Body of pancreas (tissue), 4 donors: Measurements from ENCODE around the gene CRYBB2. TPM values are rescaled to one million over a fixed set of nuclear protein-coding genes. Genes with fewer than 3 reads are reported as not detected.
"Not testable (repeated sequence)": the region's sequence is repeated elsewhere in the genome, so short reads cannot be mapped to it uniquely, and the experiment has no call there.

Experiments
- ATAC-seq: fragments of 150-250 bp; one replicate; pipeline ENCODE4 v1.9.1; 2016
- DNase-seq, 4 donors: peaks; one replicate each; pipeline ENCODE4 v3.0.0-alpha.2; 2019
- H3K27ac ChIP-seq, 4 donors: fragments of 200-600 bp; sonication (generic); 1 replicate in 3 of 4; 2 replicates in 1 of 4; pipeline versions ENCODE4 v1.5.1 to v1.6.1; 2016 to 2019; ENCODE audit warnings: mild to moderate bottlenecking in 1 of 4, mixed read lengths in 1 of 4, moderate library complexity in 1 of 4
- H3K27me3 ChIP-seq, 2 donors: fragments of 200-600 bp; sonication (generic); one replicate each; pipeline ENCODE4 v1.6.0; 2016; ENCODE audit warnings: mild to moderate bottlenecking in 1 of 2
- H3K36me3 ChIP-seq, 2 donors: fragments of 200-600 bp; sonication (generic); replicated peaks in 1 of 2; 2 replicates each; pipeline ENCODE4 v1.5.1; 2016; ENCODE audit warnings: low read depth in 2 of 2; ENCODE audit not compliant: insufficient read depth in 1 of 2
- H3K4me1 ChIP-seq: fragments of 200-600 bp; sonication (generic); one replicate; pipeline ENCODE4 v1.6.0; 2016
- H3K4me3 ChIP-seq, 2 donors: fragments of 200-600 bp; sonication (generic); 1 replicate in 1 of 2; 2 replicates in 1 of 2; pipeline ENCODE4 v1.5.1; 2016 to 2019
- H3K9me3 ChIP-seq, 3 donors: fragments of 200-600 bp; sonication (generic); 1 replicate in 2 of 3; 2 replicates in 1 of 3; pipeline ENCODE4 v1.5.1; 2016
- POLR2A ChIP-seq, 3 donors: fragments of 450-650 bp; IDR thresholded peaks; one replicate each; pipeline ENCODE4 v1.6.1; 2016; ENCODE audit warnings: antibody characterized with exemption in 3 of 3, mild to moderate bottlenecking in 2 of 3
- WGBS, 2 donors: methylation state at CpG; one replicate each; pipeline ENCODE4 v1.1.5; 2017; 5-methylcytosine and 5-hydroxymethylcytosine counted together
- intact Hi-C: fragments of 100-400 bp; cut with DNase I; formaldehyde crosslinking; loops from one replicate; pipeline ENCODE4 v1.15.1; 2023
- total RNA-seq, 2 donors: library from RNA; depleted of rRNA; stranded (reverse); fragments of >200 nt; gene quantifications; one replicate each; pipeline ENCODE4 v1.1.0, GENCODE V29; 2016
- TF ChIP-seq, protein P1 (sequence below), 7 experiments: fragments of 450-650 bp in 4 of 7; fragments of 200-600 bp in 3 of 7; sonication (generic) in 3 of 7; IDR thresholded peaks; one replicate each; pipeline ENCODE4 v1.5.1; 2016 to 2019; ENCODE audit warnings: antibody characterized with exemption in 7 of 7

Gene CRYBB2
- total RNA-seq, 2 donors from 2014 or later, result not detected

DNA sequence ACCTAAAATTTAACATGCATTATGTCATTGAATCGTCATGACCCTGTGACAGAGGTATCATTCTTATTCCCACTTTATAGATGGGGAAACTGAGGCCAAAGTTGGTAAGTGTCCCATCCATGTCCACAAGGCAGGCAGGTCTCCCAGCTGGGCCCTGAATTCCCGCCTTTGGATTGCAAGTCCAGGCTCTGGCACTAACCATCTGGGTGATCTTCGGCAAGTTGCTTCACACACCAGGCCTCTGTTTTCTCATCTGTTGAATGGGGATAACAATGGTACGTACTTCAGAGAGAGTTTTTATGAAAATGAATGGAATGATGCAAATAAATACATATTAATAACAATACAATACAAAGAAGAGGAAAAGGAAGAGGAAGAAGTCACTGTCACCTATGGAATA is 16.4 kb upstream of the CRYBB2 start:
- H3K4me1 ChIP-seq, result no peaks in the 10 kb centered on the region
- no peak overlapping the region for H3K4me3 ChIP-seq
- H3K27ac ChIP-seq, result no peak overlapping the region
- TF ChIP-seq, protein P1, sequence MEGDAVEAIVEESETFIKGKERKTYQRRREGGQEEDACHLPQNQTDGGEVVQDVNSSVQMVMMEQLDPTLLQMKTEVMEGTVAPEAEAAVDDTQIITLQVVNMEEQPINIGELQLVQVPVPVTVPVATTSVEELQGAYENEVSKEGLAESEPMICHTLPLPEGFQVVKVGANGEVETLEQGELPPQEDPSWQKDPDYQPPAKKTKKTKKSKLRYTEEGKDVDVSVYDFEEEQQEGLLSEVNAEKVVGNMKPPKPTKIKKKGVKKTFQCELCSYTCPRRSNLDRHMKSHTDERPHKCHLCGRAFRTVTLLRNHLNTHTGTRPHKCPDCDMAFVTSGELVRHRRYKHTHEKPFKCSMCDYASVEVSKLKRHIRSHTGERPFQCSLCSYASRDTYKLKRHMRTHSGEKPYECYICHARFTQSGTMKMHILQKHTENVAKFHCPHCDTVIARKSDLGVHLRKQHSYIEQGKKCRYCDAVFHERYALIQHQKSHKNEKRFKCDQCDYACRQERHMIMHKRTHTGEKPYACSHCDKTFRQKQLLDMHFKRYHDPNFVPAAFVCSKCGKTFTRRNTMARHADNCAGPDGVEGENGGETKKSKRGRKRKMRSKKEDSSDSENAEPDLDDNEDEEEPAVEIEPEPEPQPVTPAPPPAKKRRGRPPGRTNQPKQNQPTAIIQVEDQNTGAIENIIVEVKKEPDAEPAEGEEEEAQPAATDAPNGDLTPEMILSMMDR (IDR thresholded peaks at IDR 0.05), result no peak
- no peak for TF ChIP-seq POLR2A (IDR thresholded peaks at IDR 0.05)
- ATAC-seq (no peak), DNase-seq (no peak)
- intact Hi-C loops, result no loop called here
- WGBS, 2 donors, result 86 to 92% methylated on average over 4 of the region's 4 CpGs
- no peaks in the 10 kb centered on the region for H3K27me3 ChIP-seq
- H3K9me3 ChIP-seq, result no peaks in the 10 kb centered on the region
- H3K36me3 ChIP-seq, result no peaks in the 10 kb centered on the region

- WGBS, 2 donors, result 87 to 92% methylated on average over 7 of the region's 7 CpGs
- ATAC-seq, H3K27me3 ChIP-seq, DNase-seq, H3K4me3 ChIP-seq, H3K36me3 ChIP-seq, H3K9me3 ChIP-seq, H3K4me1 ChIP-seq, H3K27ac ChIP-seq, intact Hi-C loops: not testable (repeated sequence)
These were observed 14.9 kb upstream of the CRYBB2 start for GRCh38 chr22:25204547-25204946.

DNA sequence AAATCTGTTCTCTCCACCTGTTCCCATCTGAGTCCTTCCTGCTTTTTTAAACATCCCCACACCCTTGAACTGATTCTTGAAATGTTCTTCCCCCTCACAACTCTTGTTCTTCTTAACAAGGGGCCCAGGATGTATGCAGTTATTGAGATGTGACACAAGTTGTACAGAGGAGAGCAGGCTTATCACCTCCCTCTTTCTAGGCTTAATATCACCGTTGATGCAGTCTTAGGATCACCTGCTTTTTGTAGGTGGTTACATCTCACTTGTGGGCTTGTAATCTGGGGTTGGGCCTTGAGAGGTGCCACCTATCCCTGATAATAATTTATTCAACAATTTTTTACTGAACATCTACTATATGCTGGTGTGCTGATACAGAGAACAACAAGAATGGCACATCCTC is 13.6 kb upstream of the CRYBB2 start:
- WGBS, 2 donors, result 65 to 87% methylated on average over 1 of the region's 1 CpG
- Histone ChIP-seq H3K27me3 (no peaks in the 10 kb centered on the region), H3K4me1 (no peaks in the 10 kb centered on the region), H3K36me3 (no peaks in the 10 kb centered on the region), H3K9me3 (no peaks in the 10 kb centered on the region), H3K4me3 (no peak overlapping the region), H3K27ac (no peak overlapping the region)
- DNase-seq (no peak), ATAC-seq (no peak)
- intact Hi-C loops, result no loop called here
- TF ChIP-seq, protein P1 (IDR thresholded peaks at IDR 0.05), result no peak
- TF ChIP-seq POLR2A (IDR thresholded peaks at IDR 0.05), result no peak

- Histone ChIP-seq H3K9me3 (no peaks in the 10 kb centered on the region), H3K36me3 (no peaks in the 10 kb centered on the region), H3K27ac (no peak overlapping the region), H3K4me1 (no peaks in the 10 kb centered on the region), H3K4me3 (no peak overlapping the region), H3K27me3 (no peaks in the 10 kb centered on the region)
- WGBS, 2 donors, result 84 to 96% methylated on average over 8 to 9 of the region's 21 CpGs
- DNase-seq (no peak), ATAC-seq (no peak)
- intact Hi-C loops, result no loop called here
- no peak for TF ChIP-seq POLR2A (IDR thresholded peaks at IDR 0.05)
- TF ChIP-seq, protein P1 (IDR thresholded peaks at IDR 0.05), result no peak
These were observed 12.4 kb upstream of the CRYBB2 start for GRCh38 chr22:25206998-25207397.

DNA sequence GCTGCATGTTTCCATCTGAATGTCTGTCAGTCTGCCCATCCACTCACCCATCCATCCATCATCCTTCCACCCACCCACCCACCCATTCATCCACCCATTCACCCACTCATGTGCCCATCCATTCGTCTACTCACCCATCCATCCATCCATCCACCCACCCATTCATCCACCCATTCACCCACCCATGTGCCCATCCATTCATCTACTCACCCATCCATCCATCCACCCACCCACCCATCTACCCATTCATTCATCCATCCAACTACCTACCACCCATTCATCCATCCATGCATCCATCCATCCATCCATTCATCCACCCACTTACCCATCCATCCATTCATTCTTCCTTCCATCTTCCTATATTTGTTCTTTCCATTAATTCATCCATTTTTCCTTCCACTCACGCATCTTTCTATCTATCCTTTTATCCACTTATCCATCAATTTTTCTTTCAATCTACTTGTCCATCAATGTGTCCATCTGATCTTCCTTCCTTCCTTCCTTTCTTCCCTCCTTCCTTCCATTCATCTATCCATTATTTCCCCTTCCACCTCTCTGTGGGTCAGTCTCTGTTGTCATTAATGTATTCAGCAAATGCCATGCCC is 11.8 kb upstream of the CRYBB2 start:
- Histone ChIP-seq H3K4me3 (no peak overlapping the region), H3K4me1 (no peaks in the 10 kb centered on the region), H3K36me3 (no peaks in the 10 kb centered on the region), H3K9me3 (no peaks in the 10 kb centered on the region), H3K27me3 (no peaks in the 10 kb centered on the region), H3K27ac (no peak overlapping the region)
- TF ChIP-seq, protein P1 (IDR thresholded peaks at IDR 0.05), result no peak
- TF ChIP-seq POLR2A (IDR thresholded peaks at IDR 0.05), result no peak
- WGBS, 2 donors, result 73 to 96% methylated on average over 1 to 2 of the region's 2 CpGs
- intact Hi-C loops, result no loop called here
- ATAC-seq (no peak), DNase-seq (no peak)
